Liver (tissue), 9 donors: ENCODE data around the gene FAM43A. TPM values are rescaled to one million over a fixed set of nuclear protein-coding genes. Genes with fewer than 3 reads are reported as not detected.

Experiments used
- DNase-seq: peaks from one replicate; pipeline ENCODE4 v3.0.0-alpha.2; 2017; ENCODE audit warnings: low spot score
- H3K27ac ChIP-seq, 2 donors: one replicate each; pipeline ENCODE4 v1.7.0; 2013; ENCODE audit warnings: inconsistent platforms in 2 of 2, low read length in 2 of 2, control low read depth in 1 of 2, low read depth in 1 of 2, mild to moderate bottlenecking in 1 of 2
- H3K27me3 ChIP-seq, 4 donors: one replicate each; pipeline versions ENCODE4 v1.6.1 to v1.7.0; 2013; ENCODE audit warnings: low read length in 3 of 4, inconsistent platforms in 1 of 4, mild to moderate bottlenecking in 1 of 4, moderate library complexity in 1 of 4; ENCODE audit not compliant: control insufficient read depth in 4 of 4, insufficient read depth in 4 of 4
- H3K36me3 ChIP-seq, 4 donors: one replicate each; pipeline versions ENCODE4 v1.6.1 to v1.7.0; 2013; ENCODE audit warnings: low read length in 3 of 4, mild to moderate bottlenecking in 3 of 4, low read depth in 1 of 4, moderate library complexity in 1 of 4; ENCODE audit not compliant: control insufficient read depth in 4 of 4, insufficient read depth in 3 of 4
- H3K4me1 ChIP-seq, 4 donors: one replicate each; pipeline versions ENCODE4 v1.6.1 to v1.7.0; 2013; ENCODE audit warnings: low read length in 3 of 4, mild to moderate bottlenecking in 3 of 4, moderate library complexity in 1 of 4; ENCODE audit not compliant: control insufficient read depth in 4 of 4, insufficient read depth in 4 of 4
- H3K4me3 ChIP-seq, 3 donors: one replicate each; pipeline versions ENCODE4 v1.6.1 to v1.7.0; 2013; ENCODE audit warnings: low read length in 3 of 3, control low read depth in 1 of 3, low read depth in 1 of 3, mild to moderate bottlenecking in 1 of 3
- H3K9ac ChIP-seq, 2 donors: one replicate each; pipeline ENCODE4 v1.7.0; 2013; ENCODE audit warnings: low read length in 2 of 2, mild to moderate bottlenecking in 2 of 2, moderate library complexity in 2 of 2, control low read depth in 1 of 2, low read depth in 1 of 2
- H3K9me3 ChIP-seq, 4 donors: one replicate each; pipeline versions ENCODE4 v1.6.1 to v1.7.0; 2013; ENCODE audit warnings: low read length in 3 of 4; ENCODE audit not compliant: control insufficient read depth in 4 of 4
- CTCF ChIP-seq: fragments of 150-350 bp; IDR thresholded peaks from 2 replicates; pipeline ENCODE4 v1.5.1; 2017; ENCODE audit warnings: improper control_type of control experiment, low read depth, low read length; ENCODE audit not compliant: missing input control
- FOXA1 ChIP-seq: IDR thresholded peaks from 2 replicates; pipeline ENCODE4 v1.6.1; 2016; ENCODE audit warnings: antibody characterized with exemption
- FOXA2 ChIP-seq: IDR thresholded peaks from 2 replicates; pipeline ENCODE4 v1.6.1; 2016; ENCODE audit warnings: antibody characterized with exemption
- GABPA ChIP-seq, 2 donors: IDR thresholded peaks in 1 of 2; conservative IDR thresholded peaks in 1 of 2; 2 replicates each; pipeline ENCODE4 v1.6.1; 2016; ENCODE audit warnings: antibody characterized with exemption in 2 of 2, mild to moderate bottlenecking in 1 of 2, moderate library complexity in 1 of 2
- HNF4A ChIP-seq, 2 donors: conservative IDR thresholded peaks; 2 replicates each; pipeline ENCODE4 v1.6.1; 2016; ENCODE audit warnings: antibody characterized with exemption in 2 of 2, mild to moderate bottlenecking in 2 of 2
- HNF4G ChIP-seq: IDR thresholded peaks from 2 replicates; pipeline ENCODE4 v1.6.1; 2016; ENCODE audit warnings: antibody characterized with exemption
- JUND ChIP-seq, 2 donors: IDR thresholded peaks; 2 replicates each; pipeline ENCODE4 v1.6.1; 2016; ENCODE audit warnings: antibody characterized with exemption in 2 of 2
- NR2F2 ChIP-seq: IDR thresholded peaks from 2 replicates; pipeline ENCODE4 v1.6.1; 2016; ENCODE audit warnings: antibody characterized with exemption
- RXRA ChIP-seq, 2 donors: IDR thresholded peaks; 2 replicates each; pipeline ENCODE4 v1.6.1; 2017 to 2018; ENCODE audit warnings: antibody characterized with exemption in 2 of 2, mild to moderate bottlenecking in 1 of 2
- SP1 ChIP-seq: IDR thresholded peaks from 2 replicates; pipeline ENCODE4 v1.6.1; 2018; ENCODE audit warnings: antibody characterized with exemption, mild to moderate bottlenecking
- WGBS: extraction: QIAGEN DNeasy Blood & Tissue Kit; methylation state at CpG from one replicate; pipeline ENCODE4 v1.1.7; 2013; 5-methylcytosine and 5-hydroxymethylcytosine counted together
- polyA plus RNA-seq, 2 donors: library from polyadenylated mRNA; stranded (reverse) in 1 of 2; unstranded in 1 of 2; fragments of 200-250 nt in 1 of 2; fragments of >200 nt in 1 of 2; fragmentation: Nextera tagmentation in 1 of 2; extraction: Ambion mirVana in 1 of 2; gene quantifications; one replicate each; pipeline versions ENCODE4 v1.2.1 to v1.2.3, GENCODE V29; 2013 to 2015
- total RNA-seq, 2 donors: library from RNA; depleted of rRNA; stranded (reverse); fragments of >200 nt; gene quantifications; one replicate each; pipeline ENCODE4 v1.2.3, GENCODE V29; 2014
- TF ChIP-seq, protein P1 (sequence below): IDR thresholded peaks from 2 replicates; pipeline ENCODE4 v1.6.1; 2016; ENCODE audit warnings: antibody characterized with exemption
- TF ChIP-seq, protein P2 (sequence below): IDR thresholded peaks from 2 replicates; pipeline ENCODE4 v1.6.1; 2016; ENCODE audit warnings: antibody characterized with exemption
- TF ChIP-seq, protein P3 (sequence below): IDR thresholded peaks from 2 replicates; pipeline ENCODE4 v1.6.1; 2016; ENCODE audit warnings: antibody characterized with exemption
- TF ChIP-seq, protein P4 (sequence below): IDR thresholded peaks from 2 replicates; pipeline ENCODE4 v1.6.1; 2016; ENCODE audit warnings: antibody characterized with exemption, mild to moderate bottlenecking
- donor health status: healthy.
- donor health status: healthy.
- donor health status: healthy.
- donor health status: healthy.
- donor health status: healthy.

FAM43A gene
- total and polyA plus RNA-seq, 4 donors: 0.83 to 4.9 (median 3.4) TPM

- WGBS: 77% methylated on average over 8 of the region's 8 CpGs
- Histone ChIP-seq H3K4me3 (no peak overlapping the region), H3K27me3 (no peaks in the 10 kb centered on the region), H3K4me1 (no peaks in the 10 kb centered on the region), H3K9me3 (peaks cover 0 to 3% (median 0%) of the 10 kb centered on the region in 4 donors), H3K36me3 (no peaks in the 10 kb centered on the region), H3K9ac (no peak overlapping the region), H3K27ac (no peak overlapping the region)
- TF ChIP-seq CTCF (no peak), GABPA (IDR thresholded peaks at IDR 0.05 in 1 of 2, conservative IDR thresholded peaks at IDR 0.05 in 1 of 2) (no peak), HNF4G (no peak), SP1 (no peak), HNF4A (conservative IDR thresholded peaks at IDR 0.05) (no peak), FOXA1 (no peak), FOXA2 (no peak)
- TF ChIP-seq, protein P1, sequence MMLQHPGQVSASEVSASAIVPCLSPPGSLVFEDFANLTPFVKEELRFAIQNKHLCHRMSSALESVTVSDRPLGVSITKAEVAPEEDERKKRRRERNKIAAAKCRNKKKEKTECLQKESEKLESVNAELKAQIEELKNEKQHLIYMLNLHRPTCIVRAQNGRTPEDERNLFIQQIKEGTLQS: no peak
- TF ChIP-seq, protein P2, sequence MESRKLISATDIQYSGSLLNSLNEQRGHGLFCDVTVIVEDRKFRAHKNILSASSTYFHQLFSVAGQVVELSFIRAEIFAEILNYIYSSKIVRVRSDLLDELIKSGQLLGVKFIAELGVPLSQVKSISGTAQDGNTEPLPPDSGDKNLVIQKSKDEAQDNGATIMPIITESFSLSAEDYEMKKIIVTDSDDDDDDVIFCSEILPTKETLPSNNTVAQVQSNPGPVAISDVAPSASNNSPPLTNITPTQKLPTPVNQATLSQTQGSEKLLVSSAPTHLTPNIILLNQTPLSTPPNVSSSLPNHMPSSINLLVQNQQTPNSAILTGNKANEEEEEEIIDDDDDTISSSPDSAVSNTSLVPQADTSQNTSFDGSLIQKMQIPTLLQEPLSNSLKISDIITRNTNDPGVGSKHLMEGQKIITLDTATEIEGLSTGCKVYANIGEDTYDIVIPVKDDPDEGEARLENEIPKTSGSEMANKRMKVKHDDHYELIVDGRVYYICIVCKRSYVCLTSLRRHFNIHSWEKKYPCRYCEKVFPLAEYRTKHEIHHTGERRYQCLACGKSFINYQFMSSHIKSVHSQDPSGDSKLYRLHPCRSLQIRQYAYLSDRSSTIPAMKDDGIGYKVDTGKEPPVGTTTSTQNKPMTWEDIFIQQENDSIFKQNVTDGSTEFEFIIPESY: no peak
- TF ChIP-seq, protein P3, sequence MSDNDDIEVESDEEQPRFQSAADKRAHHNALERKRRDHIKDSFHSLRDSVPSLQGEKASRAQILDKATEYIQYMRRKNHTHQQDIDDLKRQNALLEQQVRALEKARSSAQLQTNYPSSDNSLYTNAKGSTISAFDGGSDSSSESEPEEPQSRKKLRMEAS: no peak
- DNase-seq: no peak
These were observed 29.5 kb downstream of the FAM43A start for GRCh38 chr3:194715022-194715800.

- H3K9me3 ChIP-seq: peaks cover 0 to 3% (median 0%) of the 10 kb centered on the region in 4 donors
- no peak overlapping the region for H3K4me3 ChIP-seq
- H3K4me1 ChIP-seq: no peaks in the 10 kb centered on the region
- no peak for DNase-seq
- H3K36me3 ChIP-seq: no peaks in the 10 kb centered on the region
- TF ChIP-seq GABPA (IDR thresholded peaks at IDR 0.05 in 1 of 2, conservative IDR thresholded peaks at IDR 0.05 in 1 of 2) (no peak), NR2F2 (no peak), HNF4A (conservative IDR thresholded peaks at IDR 0.05) (no peak), CTCF (no peak), FOXA2 (no peak), JUND (IDR thresholded peaks at IDR 0.05) (no peak), FOXA1 (no peak), SP1 (no peak), RXRA (IDR thresholded peaks at IDR 0.05) (no peak)
- TF ChIP-seq, protein P3: no peak
- TF ChIP-seq, protein P4, sequence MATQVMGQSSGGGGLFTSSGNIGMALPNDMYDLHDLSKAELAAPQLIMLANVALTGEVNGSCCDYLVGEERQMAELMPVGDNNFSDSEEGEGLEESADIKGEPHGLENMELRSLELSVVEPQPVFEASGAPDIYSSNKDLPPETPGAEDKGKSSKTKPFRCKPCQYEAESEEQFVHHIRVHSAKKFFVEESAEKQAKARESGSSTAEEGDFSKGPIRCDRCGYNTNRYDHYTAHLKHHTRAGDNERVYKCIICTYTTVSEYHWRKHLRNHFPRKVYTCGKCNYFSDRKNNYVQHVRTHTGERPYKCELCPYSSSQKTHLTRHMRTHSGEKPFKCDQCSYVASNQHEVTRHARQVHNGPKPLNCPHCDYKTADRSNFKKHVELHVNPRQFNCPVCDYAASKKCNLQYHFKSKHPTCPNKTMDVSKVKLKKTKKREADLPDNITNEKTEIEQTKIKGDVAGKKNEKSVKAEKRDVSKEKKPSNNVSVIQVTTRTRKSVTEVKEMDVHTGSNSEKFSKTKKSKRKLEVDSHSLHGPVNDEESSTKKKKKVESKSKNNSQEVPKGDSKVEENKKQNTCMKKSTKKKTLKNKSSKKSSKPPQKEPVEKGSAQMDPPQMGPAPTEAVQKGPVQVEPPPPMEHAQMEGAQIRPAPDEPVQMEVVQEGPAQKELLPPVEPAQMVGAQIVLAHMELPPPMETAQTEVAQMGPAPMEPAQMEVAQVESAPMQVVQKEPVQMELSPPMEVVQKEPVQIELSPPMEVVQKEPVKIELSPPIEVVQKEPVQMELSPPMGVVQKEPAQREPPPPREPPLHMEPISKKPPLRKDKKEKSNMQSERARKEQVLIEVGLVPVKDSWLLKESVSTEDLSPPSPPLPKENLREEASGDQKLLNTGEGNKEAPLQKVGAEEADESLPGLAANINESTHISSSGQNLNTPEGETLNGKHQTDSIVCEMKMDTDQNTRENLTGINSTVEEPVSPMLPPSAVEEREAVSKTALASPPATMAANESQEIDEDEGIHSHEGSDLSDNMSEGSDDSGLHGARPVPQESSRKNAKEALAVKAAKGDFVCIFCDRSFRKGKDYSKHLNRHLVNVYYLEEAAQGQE: no peak
- TF ChIP-seq, protein P2: no peak
- H3K27me3 ChIP-seq: no peaks in the 10 kb centered on the region
- 88% methylated on average over 2 of the region's 2 CpGs for WGBS
- H3K27ac ChIP-seq: no peak overlapping the region
- no peak overlapping the region for H3K9ac ChIP-seq
These were observed 32.4 kb downstream of the FAM43A start for GRCh38 chr3:194718079-194718478.
